Breast epithelium (tissue), 3 donors: ENCODE data around the gene REX1BD.

Experiments
- CTCF ChIP-seq, 3 donors: fragments of 450-650 bp; IDR thresholded peaks; one replicate each; pipeline ENCODE4 v1.5.1; 2016 to 2017; ENCODE audit warnings: antibody characterized with exemption in 3 of 3, mild to moderate bottlenecking in 3 of 3, moderate library complexity in 3 of 3
- POLR2A ChIP-seq: fragments of 450-650 bp; IDR thresholded peaks from one replicate; pipeline ENCODE4 v1.6.1; 2016; ENCODE audit warnings: antibody characterized with exemption, mild to moderate bottlenecking, moderate library complexity
- POLR2AphosphoS5 ChIP-seq, 3 donors: sonication (generic); formaldehyde crosslinking; IDR thresholded peaks; one replicate each; pipeline ENCODE4 v1.6.1; 2017; ENCODE audit warnings: antibody characterized with exemption in 3 of 3

GRCh38 chr19:18593367-18594095 lies 4.9 kb downstream of the REX1BD start:
- TF ChIP-seq CTCF (IDR thresholded peaks at IDR 0.05) (no peak), POLR2AphosphoS5 (IDR thresholded peaks at IDR 0.05) (no peak), POLR2A (no peak)
